ENCODE measurements around the gene CBFA2T3.

DNA sequence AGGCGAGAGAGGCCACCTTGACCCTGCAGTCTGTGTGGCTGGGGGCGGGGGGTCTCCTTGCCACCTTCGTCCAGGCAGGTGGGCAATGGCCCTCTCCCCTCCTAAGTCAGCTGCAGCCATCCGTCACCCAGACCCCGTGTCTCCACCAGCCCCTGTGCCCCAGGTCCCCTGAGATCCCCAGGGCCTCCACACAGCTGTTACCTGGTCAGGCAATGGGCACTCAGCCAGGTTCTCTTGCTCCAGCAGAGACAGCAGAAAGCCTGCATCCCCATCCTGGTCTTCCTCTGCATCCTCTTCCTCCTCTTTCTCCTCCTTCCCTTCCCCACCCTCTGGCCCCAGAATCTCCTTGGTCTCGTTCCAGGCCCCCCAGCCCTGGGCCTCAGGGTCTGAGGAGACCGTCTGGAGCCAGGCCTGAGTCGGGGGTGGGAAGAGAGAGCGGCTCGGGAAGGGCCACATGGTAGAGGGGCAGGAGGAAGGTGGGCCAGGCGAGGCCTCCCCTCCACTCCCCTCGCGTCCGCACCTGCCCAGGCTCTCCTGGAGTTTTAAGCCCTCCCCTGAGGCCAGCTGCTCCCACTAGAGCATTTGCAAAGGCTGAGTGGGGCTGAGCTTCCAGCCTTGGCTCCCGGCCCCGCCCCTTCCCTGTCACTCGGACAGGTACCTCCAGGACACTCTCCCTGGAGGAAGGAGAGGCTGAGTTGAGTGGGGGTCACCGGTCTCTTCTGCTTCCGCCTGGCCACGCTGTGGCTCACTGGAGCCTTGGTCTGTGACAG lies 110.7 kb downstream of the CBFA2T3 start, which contains the start of gene PABPN1L:
- TF ChIP-seq POLR2A (IDR thresholded peaks at IDR 0.05) (no peak), POLR2AphosphoS5 (IDR thresholded peaks at IDR 0.05) (no peak)
- TF ChIP-seq, protein P1, sequence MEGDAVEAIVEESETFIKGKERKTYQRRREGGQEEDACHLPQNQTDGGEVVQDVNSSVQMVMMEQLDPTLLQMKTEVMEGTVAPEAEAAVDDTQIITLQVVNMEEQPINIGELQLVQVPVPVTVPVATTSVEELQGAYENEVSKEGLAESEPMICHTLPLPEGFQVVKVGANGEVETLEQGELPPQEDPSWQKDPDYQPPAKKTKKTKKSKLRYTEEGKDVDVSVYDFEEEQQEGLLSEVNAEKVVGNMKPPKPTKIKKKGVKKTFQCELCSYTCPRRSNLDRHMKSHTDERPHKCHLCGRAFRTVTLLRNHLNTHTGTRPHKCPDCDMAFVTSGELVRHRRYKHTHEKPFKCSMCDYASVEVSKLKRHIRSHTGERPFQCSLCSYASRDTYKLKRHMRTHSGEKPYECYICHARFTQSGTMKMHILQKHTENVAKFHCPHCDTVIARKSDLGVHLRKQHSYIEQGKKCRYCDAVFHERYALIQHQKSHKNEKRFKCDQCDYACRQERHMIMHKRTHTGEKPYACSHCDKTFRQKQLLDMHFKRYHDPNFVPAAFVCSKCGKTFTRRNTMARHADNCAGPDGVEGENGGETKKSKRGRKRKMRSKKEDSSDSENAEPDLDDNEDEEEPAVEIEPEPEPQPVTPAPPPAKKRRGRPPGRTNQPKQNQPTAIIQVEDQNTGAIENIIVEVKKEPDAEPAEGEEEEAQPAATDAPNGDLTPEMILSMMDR (IDR thresholded peaks at IDR 0.05) = no peak

All from gastroesophageal sphincter (tissue), 3 donors.